MM.1S (cell line): ENCODE data around the gene ITGB6.

Experiments used
- EZH2 ChIP-seq: fragments of 300-600 bp; sonication (generic); optimal IDR thresholded peaks from 2 replicates; pipeline ENCODE3; 2017; ENCODE audit warnings: low read depth, mild to moderate bottlenecking, antibody characterized with exemption, low read length, mixed read lengths
- EZH2phosphoT487 ChIP-seq: fragments of 300-600 bp; sonication (generic); IDR thresholded peaks from 2 replicates; pipeline ENCODE4 v1.6.1; 2018; ENCODE audit warnings: antibody characterized with exemption, low read length
- TF ChIP-seq, protein P1 (sequence below): fragments of 300-600 bp; sonication (generic); IDR thresholded peaks from 2 replicates; pipeline ENCODE4 v1.5.1; 2016; ENCODE audit warnings: antibody characterized with exemption, low read length, mixed read lengths

DNA sequence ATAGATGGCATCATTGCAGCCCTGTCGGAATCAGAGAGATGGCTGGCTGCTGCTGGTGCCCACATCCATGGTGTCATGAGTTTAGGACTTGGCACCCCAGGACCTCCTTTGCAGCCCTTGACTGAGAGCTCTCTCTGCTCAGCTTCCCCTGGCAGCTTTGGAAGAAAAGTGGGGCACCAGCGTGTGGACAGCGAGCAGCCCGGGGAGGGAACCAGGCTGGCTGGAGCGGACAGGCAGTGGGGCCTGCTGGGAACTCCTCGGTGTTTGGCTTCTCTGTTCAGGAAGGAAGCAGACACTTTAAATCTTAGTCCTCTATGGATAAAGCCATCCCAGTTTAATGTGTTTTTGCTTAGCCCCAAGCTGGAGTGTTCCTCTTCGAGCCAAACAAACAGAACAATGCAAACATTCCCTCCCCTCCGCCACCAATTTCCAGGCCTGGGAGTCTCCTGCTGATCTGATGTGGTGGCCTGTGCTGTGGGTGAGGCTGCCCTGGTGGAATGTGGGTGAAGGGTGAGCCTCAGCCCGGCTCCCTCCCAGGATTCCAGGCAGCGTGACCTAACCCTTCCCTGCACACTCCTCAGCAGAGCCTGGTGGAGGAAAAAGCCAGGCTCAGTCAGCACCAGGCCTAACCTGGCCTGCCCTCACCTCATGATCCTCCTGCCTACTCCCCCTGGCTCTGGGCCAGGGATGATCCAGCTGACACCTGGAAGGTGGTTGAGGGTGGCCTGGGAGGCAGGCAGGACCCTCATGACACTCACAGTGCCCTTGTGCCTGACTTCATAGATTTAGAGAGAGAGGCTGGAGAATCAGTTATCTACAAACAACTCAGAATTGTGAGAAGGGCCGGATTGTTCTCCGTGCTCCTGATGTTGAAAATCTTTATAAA lies 21.6 kb upstream of the ITGB6 start:
- TF ChIP-seq, protein P1, sequence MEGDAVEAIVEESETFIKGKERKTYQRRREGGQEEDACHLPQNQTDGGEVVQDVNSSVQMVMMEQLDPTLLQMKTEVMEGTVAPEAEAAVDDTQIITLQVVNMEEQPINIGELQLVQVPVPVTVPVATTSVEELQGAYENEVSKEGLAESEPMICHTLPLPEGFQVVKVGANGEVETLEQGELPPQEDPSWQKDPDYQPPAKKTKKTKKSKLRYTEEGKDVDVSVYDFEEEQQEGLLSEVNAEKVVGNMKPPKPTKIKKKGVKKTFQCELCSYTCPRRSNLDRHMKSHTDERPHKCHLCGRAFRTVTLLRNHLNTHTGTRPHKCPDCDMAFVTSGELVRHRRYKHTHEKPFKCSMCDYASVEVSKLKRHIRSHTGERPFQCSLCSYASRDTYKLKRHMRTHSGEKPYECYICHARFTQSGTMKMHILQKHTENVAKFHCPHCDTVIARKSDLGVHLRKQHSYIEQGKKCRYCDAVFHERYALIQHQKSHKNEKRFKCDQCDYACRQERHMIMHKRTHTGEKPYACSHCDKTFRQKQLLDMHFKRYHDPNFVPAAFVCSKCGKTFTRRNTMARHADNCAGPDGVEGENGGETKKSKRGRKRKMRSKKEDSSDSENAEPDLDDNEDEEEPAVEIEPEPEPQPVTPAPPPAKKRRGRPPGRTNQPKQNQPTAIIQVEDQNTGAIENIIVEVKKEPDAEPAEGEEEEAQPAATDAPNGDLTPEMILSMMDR = no peak
- no peak for TF ChIP-seq EZH2
- no peak for TF ChIP-seq EZH2phosphoT487
